Colonic mucosa (tissue), 4 donors: Measurements from ENCODE around the gene HAUS6. TPM values are rescaled to one million over a fixed set of nuclear protein-coding genes. Genes with fewer than 3 reads are reported as not detected.
"Not testable (repeated sequence)": the region's sequence is repeated elsewhere in the genome, so short reads cannot be mapped to it uniquely, and the experiment has no call there.

Experiments
- DNase-seq: peaks from one replicate; pipeline ENCODE4 v3.0.0-alpha.2; 2020
- H3K27ac ChIP-seq: fragments of 200-600 bp; one replicate; pipeline ENCODE4 v1.8.0; 2021
- H3K27me3 ChIP-seq: fragments of 200-600 bp; one replicate; pipeline ENCODE4 v1.8.0; 2021
- H3K36me3 ChIP-seq: fragments of 200-600 bp; one replicate; pipeline ENCODE4 v1.8.0; 2021
- H3K4me1 ChIP-seq: fragments of 200-600 bp; one replicate; pipeline ENCODE4 v1.8.0; 2021; ENCODE audit warnings: mild to moderate bottlenecking
- H3K4me3 ChIP-seq: fragments of 200-600 bp; one replicate; pipeline ENCODE4 v1.8.0; 2021
- H3K9ac ChIP-seq, 2 donors: one replicate each; pipeline ENCODE4 v1.7.0; 2013; ENCODE audit warnings: control low read depth in 2 of 2, low read depth in 2 of 2, low read length in 2 of 2
- H3K9me3 ChIP-seq: fragments of 200-600 bp; one replicate; pipeline ENCODE4 v1.8.0; 2021
- intact Hi-C: fragments of 100-400 bp; cut with DNase I; formaldehyde crosslinking; loops from one replicate; pipeline ENCODE4 v1.14.1; 2022
- total RNA-seq, 2 donors: library from RNA; stranded (reverse); fragmentation: NEBNext Ultra II Directional in 1 of 2; extraction: Animal tissue kit (Norgen Biotek cat#: 25700) in 1 of 2; gene quantifications; one replicate each; pipeline ENCODE4 v1.2.1, GENCODE V29; 2021
- TF ChIP-seq, protein P1 (sequence below): fragments of 200-600 bp; IDR thresholded peaks from one replicate; pipeline ENCODE4 v1.8.0; 2022; ENCODE audit warnings: antibody characterized with exemption, mild to moderate bottlenecking
- donor health status: healthy.
- donor health status: DM: no; HTN: no; CAD: no.
- donor health status: DM: no; HTN: no; CAD: no.

HAUS6 gene
- total RNA-seq, 2 donors from 2014 or later, result 9.2 to 11.8 TPM

DNA sequence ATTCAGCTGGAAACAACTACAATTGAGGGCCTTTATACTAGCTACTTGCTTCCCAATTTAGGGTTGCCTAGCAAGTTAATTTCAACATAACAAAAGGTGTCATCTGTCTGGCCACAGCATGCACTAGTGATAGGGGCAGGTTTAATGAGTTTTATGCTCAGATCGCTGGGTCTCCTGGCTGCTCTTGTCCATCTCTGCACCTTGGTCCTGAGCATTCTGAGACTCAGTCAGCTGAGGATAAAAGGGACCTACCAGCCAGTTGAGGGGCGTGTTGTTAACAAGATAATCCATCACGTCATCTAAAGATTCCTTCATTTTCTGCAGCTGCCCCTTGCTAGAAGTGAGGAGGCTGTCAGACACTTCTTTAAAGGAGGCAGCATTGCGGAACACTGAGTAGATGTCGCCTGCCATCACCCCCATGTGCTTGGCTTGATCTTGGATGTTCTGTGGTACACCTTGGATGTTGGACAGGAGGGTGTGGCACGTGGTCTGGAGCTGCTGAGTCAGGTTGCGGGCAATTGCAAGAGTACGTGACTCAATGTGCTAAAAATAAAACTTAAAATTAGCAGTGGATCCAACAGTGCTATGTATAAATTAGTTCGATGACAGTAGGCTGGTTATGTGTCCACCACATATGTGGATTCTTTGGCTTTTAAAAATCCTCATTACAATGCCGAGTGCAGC is 13.5 kb upstream of the HAUS6 start:
- Histone ChIP-seq H3K9me3 (no peaks in the 10 kb centered on the region), H3K4me3 (no peak overlapping the region), H3K9ac (no peak overlapping the region), H3K27ac (no peak overlapping the region), H3K4me1 (no peaks in the 10 kb centered on the region), H3K27me3 (no peaks in the 10 kb centered on the region), H3K36me3 (peaks cover 8% of the 10 kb centered on the region)
- TF ChIP-seq, protein P1, sequence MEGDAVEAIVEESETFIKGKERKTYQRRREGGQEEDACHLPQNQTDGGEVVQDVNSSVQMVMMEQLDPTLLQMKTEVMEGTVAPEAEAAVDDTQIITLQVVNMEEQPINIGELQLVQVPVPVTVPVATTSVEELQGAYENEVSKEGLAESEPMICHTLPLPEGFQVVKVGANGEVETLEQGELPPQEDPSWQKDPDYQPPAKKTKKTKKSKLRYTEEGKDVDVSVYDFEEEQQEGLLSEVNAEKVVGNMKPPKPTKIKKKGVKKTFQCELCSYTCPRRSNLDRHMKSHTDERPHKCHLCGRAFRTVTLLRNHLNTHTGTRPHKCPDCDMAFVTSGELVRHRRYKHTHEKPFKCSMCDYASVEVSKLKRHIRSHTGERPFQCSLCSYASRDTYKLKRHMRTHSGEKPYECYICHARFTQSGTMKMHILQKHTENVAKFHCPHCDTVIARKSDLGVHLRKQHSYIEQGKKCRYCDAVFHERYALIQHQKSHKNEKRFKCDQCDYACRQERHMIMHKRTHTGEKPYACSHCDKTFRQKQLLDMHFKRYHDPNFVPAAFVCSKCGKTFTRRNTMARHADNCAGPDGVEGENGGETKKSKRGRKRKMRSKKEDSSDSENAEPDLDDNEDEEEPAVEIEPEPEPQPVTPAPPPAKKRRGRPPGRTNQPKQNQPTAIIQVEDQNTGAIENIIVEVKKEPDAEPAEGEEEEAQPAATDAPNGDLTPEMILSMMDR, result no peak
- intact Hi-C loops, result no loop called here
- no peak for DNase-seq

DNA sequence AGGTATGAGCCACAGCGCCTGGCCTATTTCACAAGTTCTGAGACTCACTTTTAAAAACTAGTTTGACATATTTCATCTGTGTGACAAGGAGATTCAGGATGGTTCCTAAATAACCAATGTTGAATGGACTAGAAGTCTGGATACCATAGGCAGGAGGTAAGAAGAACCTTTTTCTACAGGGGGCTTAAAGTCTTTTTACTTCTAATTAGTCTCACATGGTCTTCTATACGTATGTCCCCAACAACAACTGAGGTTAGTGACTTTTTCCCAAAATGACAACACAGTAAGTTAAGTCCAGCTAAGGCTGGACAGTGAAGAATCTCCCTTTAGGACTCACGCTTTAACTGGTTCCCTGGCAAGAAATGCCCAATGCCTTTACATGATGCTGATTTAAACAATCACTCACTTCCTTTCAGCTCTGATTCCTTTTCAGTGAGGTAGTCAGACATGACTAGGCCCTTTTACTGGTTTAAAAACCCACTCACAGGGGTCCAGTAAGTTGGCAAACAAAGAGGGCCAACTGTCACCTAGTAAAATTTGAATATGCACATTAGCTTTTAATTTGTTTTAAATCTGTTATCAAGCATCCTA is 12.1 kb upstream of the HAUS6 start:
- H3K4me1 ChIP-seq, result no peaks in the 10 kb centered on the region
- H3K27ac ChIP-seq, result no peak overlapping the region
- no peaks in the 10 kb centered on the region for H3K9me3 ChIP-seq
- DNase-seq, result no peak
- no peak overlapping the region for H3K9ac ChIP-seq
- TF ChIP-seq, protein P1, result no peak
- intact Hi-C loops, result no loop called here
- H3K27me3 ChIP-seq, result no peaks in the 10 kb centered on the region
- no peaks in the 10 kb centered on the region for H3K36me3 ChIP-seq
- no peak overlapping the region for H3K4me3 ChIP-seq

DNA sequence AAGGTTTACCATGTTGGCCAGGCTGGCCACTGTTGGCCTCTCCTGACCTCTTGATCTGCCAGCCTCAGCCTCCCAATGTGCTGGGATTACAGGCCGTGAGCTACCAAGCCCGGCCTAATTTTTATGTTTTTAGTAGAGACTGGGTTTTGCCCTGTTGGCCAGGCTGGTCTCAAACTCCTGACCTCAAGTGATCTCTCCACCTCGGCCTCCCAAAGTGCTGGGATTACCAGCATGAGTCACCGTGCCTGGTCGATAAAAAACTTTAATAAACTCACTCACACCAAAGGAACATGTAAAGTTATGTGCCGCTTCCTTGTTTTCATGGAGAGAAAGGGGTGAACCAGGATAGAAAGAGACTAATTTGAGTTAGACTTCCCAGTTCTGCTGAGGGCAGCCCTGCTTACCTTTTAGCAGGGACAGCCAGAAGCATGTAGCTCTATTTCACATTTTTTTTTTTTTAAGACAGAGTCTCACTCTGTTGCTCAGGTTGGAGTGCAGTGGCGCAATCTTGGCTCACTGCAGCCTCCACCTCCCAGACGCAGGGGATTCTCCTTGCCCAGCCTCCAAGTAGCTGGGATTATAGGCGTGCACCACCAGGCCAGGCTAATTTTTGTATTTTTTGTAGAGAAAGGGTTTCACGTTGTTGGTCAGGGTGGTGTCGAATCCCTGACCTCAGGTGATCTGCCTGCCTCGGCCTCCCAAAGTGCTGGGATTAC is 11.4 kb upstream of the HAUS6 start:
- Histone ChIP-seq H3K36me3 (no peaks in the 10 kb centered on the region), H3K9me3 (no peaks in the 10 kb centered on the region), H3K27ac (no peak overlapping the region), H3K9ac (no peak overlapping the region), H3K4me1 (no peaks in the 10 kb centered on the region), H3K4me3 (no peak overlapping the region), H3K27me3 (no peaks in the 10 kb centered on the region)
- TF ChIP-seq, protein P1, result no peak
- intact Hi-C loops, result no loop called here
- no peak for DNase-seq

DNA sequence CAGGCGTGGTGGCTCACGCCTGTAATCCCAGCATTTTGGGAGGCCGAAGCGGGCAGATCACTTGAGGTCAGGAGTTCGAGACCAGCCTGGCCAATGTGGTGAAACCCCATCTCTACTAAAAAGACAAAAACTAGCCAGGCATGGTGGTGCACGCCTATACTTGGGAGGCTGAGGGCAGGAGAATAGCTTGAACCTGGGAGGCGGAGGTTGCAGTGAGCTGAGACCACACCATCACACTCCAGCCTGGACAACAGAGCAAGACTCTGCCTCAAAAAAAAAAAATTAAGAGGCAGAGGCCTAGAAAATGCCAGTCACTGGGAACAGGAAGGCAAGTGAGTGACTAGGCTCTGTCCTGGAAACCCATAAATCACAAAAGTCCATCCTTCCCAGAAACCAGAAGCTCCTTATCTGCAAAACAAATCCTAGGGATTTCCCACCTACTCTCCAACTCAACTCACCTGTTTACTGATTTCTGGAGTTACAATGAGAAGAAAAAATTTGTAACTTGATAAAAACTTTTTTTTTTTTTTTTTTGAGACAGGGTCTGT is 10.4 kb upstream of the HAUS6 start:
- H3K9ac ChIP-seq, intact Hi-C loops, H3K27me3 ChIP-seq, H3K36me3 ChIP-seq, H3K27ac ChIP-seq, H3K4me3 ChIP-seq, H3K9me3 ChIP-seq, DNase-seq, H3K4me1 ChIP-seq: not testable (repeated sequence)

DNA sequence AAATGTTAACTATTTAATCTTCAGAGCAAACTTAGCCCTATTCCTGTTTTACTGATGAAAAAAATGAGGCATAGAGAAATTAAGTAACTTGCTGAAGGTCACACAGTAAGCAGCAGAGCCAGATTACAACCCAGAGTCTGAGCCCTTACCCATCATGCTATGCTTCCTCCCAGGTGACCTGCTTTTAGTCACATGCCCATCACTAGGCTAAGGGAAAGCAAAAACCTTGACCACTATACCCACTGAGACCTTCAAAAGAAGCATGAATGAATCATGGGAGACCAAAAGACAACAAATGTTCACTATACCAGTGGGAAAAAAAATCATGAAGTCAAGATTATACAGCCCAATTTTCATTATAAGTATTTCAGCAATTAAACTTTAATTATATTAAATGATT is 5.3 kb upstream of the HAUS6 start:
- Histone ChIP-seq H3K36me3 (no peaks in the 10 kb centered on the region), H3K9ac (no peak overlapping the region), H3K27me3 (no peaks in the 10 kb centered on the region), H3K4me1 (no peaks in the 10 kb centered on the region), H3K9me3 (no peaks in the 10 kb centered on the region), H3K4me3 (no peak overlapping the region), H3K27ac (no peak overlapping the region)
- intact Hi-C loops, result no loop called here
- TF ChIP-seq, protein P1, result no peak
- no peak for DNase-seq
